ENCODE measurements around the gene PDE9A.
"Not testable (repeated sequence)": the region's sequence is repeated elsewhere in the genome, so short reads cannot be mapped to it uniquely, and the experiment has no call there.

Gene PDE9A

GRCh38 chr21:42691901-42692559 lies 38.6 kb downstream of the PDE9A start:
- FAIRE-seq = no peak

- no peak for FAIRE-seq
Measured at GRCh38 chr21:42692688-42693087, 39.3 kb downstream of the PDE9A start.

- no peak for FAIRE-seq
Measured at GRCh38 chr21:42694751-42695696, 41.6 kb downstream of the PDE9A start.

GRCh38 chr21:42695697-42696380 lies 42.4 kb downstream of the PDE9A start:
- no peak for FAIRE-seq

GRCh38 chr21:42696501-42697040 lies 43.1 kb downstream of the PDE9A start:
- no peak for FAIRE-seq

- FAIRE-seq = no peak
Measured at GRCh38 chr21:42698733-42699132, 45.3 kb downstream of the PDE9A start.

GRCh38 chr21:42699196-42699595 lies 45.8 kb downstream of the PDE9A start:
- FAIRE-seq = no peak

- no peak for FAIRE-seq
Measured at GRCh38 chr21:42701706-42702456, 48.5 kb downstream of the PDE9A start.

- FAIRE-seq = no peak
Measured at GRCh38 chr21:42702720-42703119, 49.3 kb downstream of the PDE9A start.

GRCh38 chr21:42703136-42703908 lies 49.9 kb downstream of the PDE9A start:
- no peak for FAIRE-seq

- no peak for FAIRE-seq
Measured at GRCh38 chr21:42703965-42704364, 50.5 kb downstream of the PDE9A start.

GRCh38 chr21:42704861-42705260 lies 51.4 kb downstream of the PDE9A start:
- no peak for FAIRE-seq

- FAIRE-seq = no peak
Measured at GRCh38 chr21:42705346-42705745, 51.9 kb downstream of the PDE9A start.

- FAIRE-seq = no peak
Measured at GRCh38 chr21:42705746-42706374, 52.4 kb downstream of the PDE9A start.

- FAIRE-seq = no peak
Measured at GRCh38 chr21:42706765-42707164, 53.3 kb downstream of the PDE9A start.

GRCh38 chr21:42707207-42707830 lies 53.9 kb downstream of the PDE9A start:
- no peak for FAIRE-seq

- no peak for FAIRE-seq
Measured at GRCh38 chr21:42708107-42708506, 54.7 kb downstream of the PDE9A start.

GRCh38 chr21:42708916-42709315 lies 55.5 kb downstream of the PDE9A start:
- FAIRE-seq = not testable (repeated sequence)

- no peak for FAIRE-seq
Measured at GRCh38 chr21:42711667-42712066, 58.2 kb downstream of the PDE9A start.

- FAIRE-seq = not testable (repeated sequence)
Measured at GRCh38 chr21:42715427-42715826, 62.0 kb downstream of the PDE9A start.

- FAIRE-seq = no peak
Measured at GRCh38 chr21:42716074-42716473, 62.7 kb downstream of the PDE9A start.

Measured in islet of Langerhans (tissue), 1 donor.